Upper lobe of left lung (tissue), 4 donors: ENCODE results near the gene SETMAR.

Experiments used
- CTCF ChIP-seq, 6 experiments: fragments of 450-650 bp in 4 of 6; fragments of 200-600 bp in 2 of 6; sonication (generic) in 2 of 6; IDR thresholded peaks; one replicate each; pipeline ENCODE4 v1.5.1; 2016 to 2019; ENCODE audit warnings: antibody characterized with exemption in 6 of 6
- EP300 ChIP-seq, 4 donors: sonication (generic); formaldehyde crosslinking; IDR thresholded peaks; one replicate each; pipeline ENCODE4 v1.5.1; 2017; ENCODE audit warnings: antibody characterized with exemption in 4 of 4, control low read depth in 2 of 4
- POLR2A ChIP-seq, 4 donors: fragments of 450-650 bp; IDR thresholded peaks; one replicate each; pipeline ENCODE4 v1.5.1; 2016 to 2017; ENCODE audit warnings: antibody characterized with exemption in 4 of 4, mild to moderate bottlenecking in 2 of 4
- POLR2AphosphoS5 ChIP-seq, 2 donors: sonication (generic); formaldehyde crosslinking; IDR thresholded peaks; one replicate each; pipeline ENCODE4 v1.5.1; 2017; ENCODE audit warnings: antibody characterized with exemption in 2 of 2

GRCh38 chr3:4281991-4282390, 21.2 kb upstream of the SETMAR start:
- no peak for TF ChIP-seq POLR2A (IDR thresholded peaks at IDR 0.05)
- no peak for TF ChIP-seq CTCF (IDR thresholded peaks at IDR 0.05)
- no peak for TF ChIP-seq EP300 (IDR thresholded peaks at IDR 0.05)
- TF ChIP-seq POLR2AphosphoS5 (IDR thresholded peaks at IDR 0.05): no peak
